T-helper 1 cell treated with Interleukin-12 subunit alpha and Interleukin-12 subunit beta and Interleukin-4 antibody, amounts not matched to agents 30 μg/mL and 1 μg/mL, for 36 hours (primary cell): ENCODE data around the gene S1PR3.

Experiments
- H3K27ac Mint-ChIP-seq: one replicate; pipeline ENCODE4 v1.8.0; 2021; ENCODE audit warnings: mild to moderate bottlenecking, mixed read lengths
- H3K27me3 Mint-ChIP-seq: one replicate; pipeline ENCODE4 v1.8.0; 2021; ENCODE audit warnings: low read depth, mixed read lengths
- H3K36me3 Mint-ChIP-seq: one replicate; pipeline ENCODE4 v1.8.0; 2021; ENCODE audit warnings: low read depth, mixed read lengths
- H3K4me1 Mint-ChIP-seq: one replicate; pipeline ENCODE4 v1.8.0; 2021; ENCODE audit warnings: low read depth, mixed read lengths
- H3K4me3 Mint-ChIP-seq: one replicate; pipeline ENCODE4 v1.8.0; 2021; ENCODE audit warnings: mild to moderate bottlenecking, moderate library complexity, mixed read lengths
- H3K9me3 Mint-ChIP-seq: one replicate; pipeline ENCODE4 v1.8.0; 2021; ENCODE audit warnings: mixed read lengths

Gene S1PR3

DNA sequence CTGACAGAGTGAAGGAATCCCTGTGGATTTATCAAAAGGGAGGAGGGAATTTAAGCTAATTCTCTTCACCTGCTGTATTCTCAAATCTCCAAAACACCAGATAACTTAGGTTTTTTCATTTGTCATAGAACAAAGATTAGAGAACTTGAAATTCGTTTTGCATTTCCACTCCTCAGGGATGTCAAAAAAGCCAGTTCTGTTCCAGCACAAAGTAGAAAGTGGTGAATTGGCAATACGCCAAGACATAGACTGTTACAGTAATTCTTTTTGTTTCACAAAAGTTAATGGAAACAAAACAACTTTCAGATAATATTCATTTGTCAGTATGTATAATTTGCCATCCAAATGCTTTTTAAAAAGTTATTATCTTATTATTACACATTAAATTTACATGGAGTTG lies 15.0 kb downstream of the S1PR3 start:
- no peaks in the 10 kb centered on the region for H3K9me3 Mint-ChIP-seq
- no peaks in the 10 kb centered on the region for H3K4me1 Mint-ChIP-seq
- no peaks in the 10 kb centered on the region for H3K36me3 Mint-ChIP-seq
- H3K27ac Mint-ChIP-seq, result no peak overlapping the region
- H3K27me3 Mint-ChIP-seq, result peaks cover 12% of the 10 kb centered on the region
- no peak overlapping the region for H3K4me3 Mint-ChIP-seq

DNA sequence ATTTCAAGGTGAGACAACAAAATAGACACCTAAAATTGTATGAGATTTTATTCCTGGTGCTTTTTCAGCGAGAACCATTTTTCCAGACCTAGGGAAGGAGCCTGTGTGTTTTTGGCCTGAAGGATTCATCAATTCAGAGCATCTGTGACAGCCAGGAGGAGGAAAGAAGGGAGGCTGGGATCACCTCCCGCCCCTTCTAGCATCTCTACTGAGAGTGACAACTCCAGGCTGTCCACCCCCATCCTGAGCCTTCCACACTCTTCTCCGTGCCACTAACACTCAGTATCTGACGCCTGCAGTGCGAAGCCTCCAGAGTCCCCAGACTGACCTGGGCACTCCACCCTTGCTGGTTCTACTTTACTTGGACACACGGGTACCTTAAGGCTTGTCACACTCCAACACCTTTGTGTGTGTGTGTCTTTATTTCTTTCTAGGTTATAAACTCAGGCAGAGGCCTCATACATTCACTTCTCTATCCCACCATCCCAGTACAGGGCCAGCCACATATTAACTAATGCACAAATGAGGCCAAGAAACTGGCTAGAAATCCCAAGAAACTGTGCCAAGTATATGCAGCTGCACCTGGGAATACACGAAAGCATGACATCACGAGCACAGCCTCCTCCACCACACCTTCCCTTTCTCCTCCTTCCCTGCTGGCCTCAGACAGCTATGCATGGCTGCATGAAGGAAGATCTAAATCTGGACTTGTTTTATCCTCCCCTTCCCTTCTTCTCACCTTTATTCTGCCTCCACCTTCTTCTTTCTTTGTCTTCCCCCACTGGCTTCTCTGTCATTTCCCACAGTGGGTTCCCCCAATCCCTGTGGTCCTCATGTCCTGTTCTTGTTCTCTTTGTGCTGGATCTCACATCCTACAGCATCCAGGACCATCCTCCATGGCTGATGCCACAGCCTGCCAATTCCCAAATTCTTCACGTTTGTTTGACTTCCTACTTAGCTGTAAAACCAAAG lies 16.0 kb downstream of the S1PR3 start:
- Mint-ChIP-seq H3K36me3 (no peaks in the 10 kb centered on the region), H3K27ac (no peak overlapping the region), H3K4me1 (no peaks in the 10 kb centered on the region), H3K9me3 (no peaks in the 10 kb centered on the region), H3K27me3 (peaks cover 7% of the 10 kb centered on the region), H3K4me3 (no peak overlapping the region)

DNA sequence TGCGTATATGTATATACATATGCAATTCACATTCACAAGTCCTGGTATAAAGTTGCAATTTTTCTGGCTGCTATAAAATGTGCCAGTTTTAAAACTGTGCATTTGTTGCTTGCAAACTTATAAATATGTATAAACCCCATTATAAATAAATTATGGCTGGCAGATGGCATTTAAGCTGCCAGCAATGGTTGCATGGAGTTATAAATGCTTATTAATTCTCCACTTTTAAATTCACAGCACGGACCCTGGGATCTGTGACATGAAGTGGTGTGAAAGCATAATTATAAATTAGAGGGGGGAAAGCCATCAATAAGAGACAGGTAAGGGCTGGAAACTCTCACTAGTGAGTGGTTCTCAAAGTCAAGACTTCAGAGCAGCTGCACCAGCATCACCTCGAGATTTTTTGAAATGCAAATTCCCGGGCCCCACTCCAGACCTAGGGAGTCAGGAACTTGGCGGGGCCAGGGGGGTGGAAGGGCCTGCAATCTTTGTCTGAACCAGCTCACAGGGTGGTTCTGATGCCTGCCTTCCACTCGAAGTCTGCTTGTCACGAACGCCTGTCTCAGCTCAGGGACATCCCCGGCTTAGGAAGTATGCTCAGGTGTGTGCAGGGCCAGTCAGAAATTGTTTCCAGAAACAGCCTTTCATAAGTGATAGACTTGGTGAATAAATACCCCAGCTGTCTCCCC lies 16.9 kb downstream of the S1PR3 start:
- Mint-ChIP-seq H3K4me1 (no peaks in the 10 kb centered on the region), H3K27me3 (peaks cover 7% of the 10 kb centered on the region), H3K27ac (no peak overlapping the region), H3K4me3 (no peak overlapping the region), H3K36me3 (no peaks in the 10 kb centered on the region), H3K9me3 (no peaks in the 10 kb centered on the region)

DNA sequence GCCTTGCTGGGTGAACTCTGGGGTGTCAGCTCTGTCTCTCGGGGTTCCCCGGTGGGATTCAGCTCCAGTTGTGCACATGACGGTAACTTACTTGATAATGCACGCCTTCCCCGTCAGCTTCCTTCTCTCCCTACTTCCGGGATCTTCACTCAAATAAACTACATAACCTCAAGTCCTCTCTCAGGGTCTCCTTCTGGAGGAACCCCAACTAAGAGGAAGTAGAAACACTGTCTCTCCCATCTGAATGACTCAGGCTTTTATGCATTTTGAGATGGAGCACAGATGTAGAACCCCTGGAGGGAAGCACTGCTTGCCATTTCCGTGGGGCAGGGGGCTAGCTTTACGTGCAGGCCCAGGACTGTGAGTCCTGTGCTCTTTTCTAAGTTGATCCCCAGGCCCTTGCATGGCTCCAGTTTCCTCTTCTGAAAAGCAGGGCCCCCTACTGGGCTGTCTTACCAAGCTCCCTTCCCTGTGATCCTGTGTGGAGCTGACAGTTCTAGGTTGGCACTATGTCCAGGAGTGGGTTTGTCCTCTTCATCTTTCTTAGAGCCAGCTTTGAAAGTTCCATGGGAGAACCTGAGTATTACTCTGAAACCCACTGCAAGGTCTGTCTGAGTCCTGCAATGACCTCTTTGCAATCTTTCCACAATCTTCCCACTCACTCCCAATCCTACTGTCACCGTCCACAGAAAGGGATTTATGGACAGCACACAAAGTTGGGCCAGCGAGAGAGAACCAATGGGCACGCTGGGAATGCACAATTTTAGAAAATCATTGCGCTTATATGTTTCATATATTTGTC lies 17.7 kb downstream of the S1PR3 start:
- H3K27ac Mint-ChIP-seq, result no peak overlapping the region
- no peaks in the 10 kb centered on the region for H3K9me3 Mint-ChIP-seq
- no peak overlapping the region for H3K4me3 Mint-ChIP-seq
- no peaks in the 10 kb centered on the region for H3K4me1 Mint-ChIP-seq
- H3K36me3 Mint-ChIP-seq, result no peaks in the 10 kb centered on the region
- peaks cover 7% of the 10 kb centered on the region for H3K27me3 Mint-ChIP-seq

DNA sequence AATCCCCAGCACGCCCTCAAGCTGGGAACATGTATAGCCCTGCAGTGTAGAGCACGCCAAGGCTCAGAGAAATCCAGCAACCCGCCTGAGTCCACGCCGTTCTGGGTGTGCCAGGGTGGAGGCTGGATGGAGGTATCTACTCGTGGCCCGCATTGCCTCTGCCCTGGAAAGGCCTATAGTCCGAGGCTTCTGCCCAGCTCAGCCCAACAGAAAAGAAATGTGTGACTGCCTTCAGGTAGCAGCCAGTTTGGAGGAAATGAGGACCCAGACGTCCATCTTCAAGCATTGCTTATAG lies 18.2 kb downstream of the S1PR3 start:
- Mint-ChIP-seq H3K27ac (no peak overlapping the region), H3K36me3 (no peaks in the 10 kb centered on the region), H3K4me3 (no peak overlapping the region), H3K27me3 (peaks cover 7% of the 10 kb centered on the region), H3K4me1 (no peaks in the 10 kb centered on the region), H3K9me3 (no peaks in the 10 kb centered on the region)

DNA sequence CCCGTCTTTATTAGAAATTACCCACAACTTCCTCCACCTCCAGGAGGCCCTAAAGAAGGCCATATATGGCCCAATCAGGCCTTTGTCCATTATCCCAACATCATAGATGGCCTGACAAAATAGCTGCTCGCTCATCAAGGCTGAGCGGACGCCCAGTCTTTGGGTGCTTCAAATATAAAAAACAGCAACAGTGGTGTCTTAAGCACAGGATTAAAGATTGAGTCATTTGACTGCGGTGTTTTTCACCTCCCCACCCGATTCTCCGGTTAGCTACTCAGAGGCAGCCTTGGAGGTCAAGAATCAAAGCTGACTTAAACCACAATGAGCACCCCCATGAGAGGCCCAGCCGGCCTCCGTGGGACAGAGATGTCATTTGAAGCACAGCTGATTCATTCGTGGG lies 18.8 kb downstream of the S1PR3 start:
- Mint-ChIP-seq H3K4me3 (no peak overlapping the region), H3K36me3 (no peaks in the 10 kb centered on the region), H3K27me3 (peaks cover 7% of the 10 kb centered on the region), H3K9me3 (no peaks in the 10 kb centered on the region), H3K4me1 (no peaks in the 10 kb centered on the region), H3K27ac (no peak overlapping the region)

DNA sequence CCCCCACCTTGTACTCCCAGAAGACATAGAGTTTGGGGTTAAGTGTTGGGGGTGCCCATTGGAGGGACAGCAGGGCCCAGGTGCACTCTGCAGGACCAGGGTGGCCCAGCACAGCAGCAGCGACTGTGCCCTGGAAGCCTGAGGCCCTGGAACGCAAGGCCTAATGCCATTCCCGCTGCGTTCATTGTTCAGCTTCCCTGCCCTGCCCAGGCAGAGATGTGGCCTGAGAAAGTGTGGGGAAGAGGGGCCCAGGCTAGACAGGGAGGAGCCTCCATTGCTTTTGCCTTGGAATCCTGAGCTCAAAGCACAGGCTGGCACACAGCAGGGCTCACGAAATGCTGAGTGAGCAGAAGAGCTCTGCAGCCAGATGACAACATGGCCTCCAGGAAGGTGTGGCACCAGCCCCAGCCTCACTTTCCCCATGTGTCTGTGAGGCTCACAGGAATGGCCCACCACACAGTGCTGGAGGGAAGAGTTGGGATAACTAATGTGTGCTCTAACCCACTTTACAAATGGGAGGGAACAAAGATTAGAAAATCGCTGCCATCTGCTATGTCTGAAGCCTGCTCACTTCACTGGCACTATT lies 19.4 kb downstream of the S1PR3 start:
- no peak overlapping the region for H3K27ac Mint-ChIP-seq
- H3K27me3 Mint-ChIP-seq, result peaks cover 10% of the 10 kb centered on the region
- H3K9me3 Mint-ChIP-seq, result no peaks in the 10 kb centered on the region
- H3K4me3 Mint-ChIP-seq, result no peak overlapping the region
- no peaks in the 10 kb centered on the region for H3K36me3 Mint-ChIP-seq
- H3K4me1 Mint-ChIP-seq, result no peaks in the 10 kb centered on the region

DNA sequence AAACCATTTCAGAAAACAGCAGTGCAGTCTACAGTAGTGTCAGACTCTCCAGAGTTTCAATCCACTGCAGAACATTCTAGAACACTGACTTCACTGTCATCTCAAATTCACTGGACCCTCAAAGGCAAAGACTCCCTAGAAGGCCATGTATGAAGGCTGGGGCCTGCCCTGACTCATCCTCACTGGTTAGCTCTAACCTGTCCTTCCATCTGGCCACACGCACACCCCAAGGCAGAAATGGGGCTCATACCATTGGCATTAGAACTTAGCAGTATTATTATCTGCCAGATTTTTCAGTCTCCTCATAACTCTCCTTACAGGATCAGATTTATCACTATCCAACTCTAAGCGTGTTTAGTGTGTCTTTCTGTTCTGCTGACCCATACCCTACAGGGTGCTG lies 20.4 kb downstream of the S1PR3 start:
- H3K4me3 Mint-ChIP-seq, result no peak overlapping the region
- no peaks in the 10 kb centered on the region for H3K9me3 Mint-ChIP-seq
- peaks cover 8% of the 10 kb centered on the region for H3K27me3 Mint-ChIP-seq
- H3K4me1 Mint-ChIP-seq, result no peaks in the 10 kb centered on the region
- H3K27ac Mint-ChIP-seq, result no peak overlapping the region
- no peaks in the 10 kb centered on the region for H3K36me3 Mint-ChIP-seq

DNA sequence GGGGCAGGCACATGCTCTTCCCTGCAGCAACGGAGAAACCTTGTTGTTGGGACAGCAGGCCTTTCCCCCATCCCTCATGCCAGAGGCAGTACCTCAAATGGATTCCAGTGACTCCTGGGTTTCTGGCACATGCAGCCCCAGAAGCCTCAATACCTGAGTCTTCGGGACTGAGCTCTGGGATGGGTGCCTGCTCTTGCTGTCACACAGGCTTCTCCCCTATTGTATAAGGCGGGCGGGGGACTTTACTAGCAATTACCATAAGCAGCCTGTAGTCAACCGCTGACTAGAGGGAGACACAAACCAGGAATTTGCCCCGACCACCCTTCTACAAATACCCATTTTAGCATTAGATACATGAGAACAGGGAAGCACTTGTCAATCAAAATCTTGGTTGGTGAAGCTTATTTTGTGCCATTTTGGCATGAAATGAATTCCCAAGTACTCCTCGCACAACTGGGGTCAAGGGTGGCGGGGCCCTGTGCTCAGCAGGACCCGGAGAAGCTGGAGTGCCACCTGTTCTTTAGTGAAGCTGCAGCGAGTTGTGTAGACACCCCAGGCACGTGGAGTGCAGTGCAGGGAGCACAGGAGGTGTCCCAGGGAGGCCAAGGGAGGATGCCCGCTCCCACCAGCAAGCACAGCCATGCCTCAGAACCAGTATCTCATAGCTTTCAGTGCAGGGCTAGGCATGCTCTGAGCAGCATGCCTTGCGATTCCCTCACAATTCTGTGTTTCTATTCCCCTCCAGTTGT lies 21.2 kb downstream of the S1PR3 start:
- H3K4me1 Mint-ChIP-seq, result no peaks in the 10 kb centered on the region
- peaks cover 14% of the 10 kb centered on the region for H3K27me3 Mint-ChIP-seq
- no peak overlapping the region for H3K4me3 Mint-ChIP-seq
- H3K27ac Mint-ChIP-seq, result no peak overlapping the region
- H3K9me3 Mint-ChIP-seq, result no peaks in the 10 kb centered on the region
- no peaks in the 10 kb centered on the region for H3K36me3 Mint-ChIP-seq

DNA sequence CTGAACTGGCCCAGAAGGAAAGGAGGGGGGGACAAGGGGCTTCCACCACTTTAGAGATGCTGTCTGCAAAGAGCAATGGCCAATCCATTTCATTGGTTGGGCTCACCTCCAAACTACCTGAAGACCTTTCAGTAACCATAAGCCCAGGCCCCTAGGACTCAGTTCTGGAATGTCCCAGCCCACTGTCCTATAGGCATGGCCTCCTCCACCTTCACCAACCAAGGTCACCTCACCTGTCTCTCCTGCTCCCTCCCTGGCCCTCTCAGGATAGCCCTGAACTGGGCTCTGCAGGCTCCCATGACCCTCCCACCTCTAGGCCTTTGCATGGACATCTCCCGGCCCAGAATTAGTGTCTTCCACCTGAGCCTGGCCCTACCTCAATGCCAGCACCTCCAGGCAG lies 22.4 kb downstream of the S1PR3 start:
- H3K27me3 Mint-ChIP-seq, result peaks cover 15% of the 10 kb centered on the region
- no peak overlapping the region for H3K27ac Mint-ChIP-seq
- no peaks in the 10 kb centered on the region for H3K36me3 Mint-ChIP-seq
- no peaks in the 10 kb centered on the region for H3K9me3 Mint-ChIP-seq
- no peaks in the 10 kb centered on the region for H3K4me1 Mint-ChIP-seq
- no peak overlapping the region for H3K4me3 Mint-ChIP-seq

DNA sequence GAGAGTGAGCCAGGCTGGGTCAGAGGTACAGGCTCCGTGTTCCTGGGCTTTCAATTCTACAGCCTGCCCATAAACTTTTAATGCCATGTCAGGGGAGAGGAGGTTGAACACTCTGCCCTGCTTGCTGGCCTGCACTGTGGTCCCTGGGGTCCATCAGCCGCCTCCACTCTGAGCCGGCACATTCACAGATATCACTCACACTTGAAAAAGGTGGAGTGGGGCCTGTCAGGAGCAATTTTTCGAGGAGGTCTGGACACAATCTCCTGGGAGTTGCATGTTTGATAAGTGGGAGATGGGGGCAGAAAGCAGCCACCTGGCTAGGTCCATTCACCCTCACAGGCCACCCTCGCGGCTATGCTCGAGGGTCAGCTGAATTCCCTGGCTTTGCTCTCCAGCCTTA lies 22.9 kb downstream of the S1PR3 start:
- no peaks in the 10 kb centered on the region for H3K9me3 Mint-ChIP-seq
- no peaks in the 10 kb centered on the region for H3K36me3 Mint-ChIP-seq
- no peak overlapping the region for H3K27ac Mint-ChIP-seq
- no peak overlapping the region for H3K4me3 Mint-ChIP-seq
- H3K4me1 Mint-ChIP-seq, result no peaks in the 10 kb centered on the region
- H3K27me3 Mint-ChIP-seq, result peaks cover 11% of the 10 kb centered on the region

DNA sequence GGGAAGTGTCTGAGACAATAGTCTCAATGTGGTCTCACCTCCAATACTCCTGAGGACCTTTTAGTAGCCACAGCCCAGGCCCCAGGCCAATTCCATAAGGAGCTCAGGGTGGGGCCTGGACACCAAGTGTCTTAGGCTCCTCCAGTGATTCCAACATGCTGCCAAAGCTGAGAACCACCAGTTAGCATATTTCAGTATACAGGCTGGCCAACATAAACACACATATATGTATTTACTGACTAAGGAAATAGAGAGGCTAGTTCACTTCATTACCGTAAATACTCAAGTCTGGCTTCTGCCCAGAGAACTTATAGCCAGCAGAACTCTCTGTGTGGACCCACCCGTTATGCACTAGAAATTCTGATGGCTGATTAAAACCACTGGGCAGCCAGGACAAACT lies 24.1 kb downstream of the S1PR3 start:
- Mint-ChIP-seq H3K4me1 (no peaks in the 10 kb centered on the region), H3K27ac (no peak overlapping the region), H3K9me3 (no peaks in the 10 kb centered on the region), H3K36me3 (no peaks in the 10 kb centered on the region), H3K27me3 (peaks cover 11% of the 10 kb centered on the region), H3K4me3 (no peak overlapping the region)

DNA sequence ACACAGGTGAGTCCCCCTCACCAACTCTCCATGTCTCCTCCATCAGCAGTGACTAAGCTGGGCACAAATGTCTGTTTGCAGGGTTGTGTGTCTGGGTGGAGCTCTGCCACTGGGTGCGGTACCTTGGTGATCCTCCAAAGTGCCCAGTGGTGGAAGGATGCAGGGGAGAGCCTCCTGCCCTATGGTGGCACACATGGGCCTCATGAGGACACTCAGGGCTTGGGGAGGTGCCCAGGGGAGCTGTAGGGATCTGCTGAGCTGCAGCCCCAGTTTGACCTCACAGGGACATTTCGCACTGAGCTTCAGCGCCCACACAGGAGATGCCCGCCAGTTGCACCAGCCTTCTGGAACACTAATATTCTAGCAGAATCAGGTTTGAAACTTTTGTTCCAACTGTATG lies 29.5 kb downstream of the S1PR3 start:
- Mint-ChIP-seq H3K4me3 (no peak overlapping the region), H3K9me3 (no peaks in the 10 kb centered on the region), H3K36me3 (no peaks in the 10 kb centered on the region), H3K27me3 (peaks cover 11% of the 10 kb centered on the region), H3K4me1 (no peaks in the 10 kb centered on the region), H3K27ac (no peak overlapping the region)
